BE2C (cell line): ENCODE results near the gene CCDC157.

Source experiments
- DNase-seq: peaks from one replicate; pipeline ENCODE4 v3.0.0-alpha.2; 2020
- H3K27me3 ChIP-seq: fragments of 250-450 bp; sonication (Bioruptor Pico); 2 replicates; pipeline ENCODE4 v1.5.1; 2020; ENCODE audit warnings: mild to moderate bottlenecking
- H3K36me3 ChIP-seq: fragments of 250-450 bp; sonication (Bioruptor Pico); 2 replicates; pipeline ENCODE4 v1.5.1; 2020; ENCODE audit warnings: mild to moderate bottlenecking
- H3K4me1 ChIP-seq: fragments of 250-450 bp; sonication (Bioruptor Pico); 2 replicates; pipeline ENCODE4 v1.5.1; 2020
- H3K4me3 ChIP-seq: 2 replicates; pipeline ENCODE4 v1.5.1; 2011; ENCODE audit warnings: low read depth, low read length
- H3K9me3 ChIP-seq: fragments of 250-450 bp; sonication (Bioruptor Pico); 2 replicates; pipeline ENCODE4 v1.5.1; 2020
- TF ChIP-seq, protein P1 (sequence below): IDR thresholded peaks from 2 replicates; pipeline ENCODE4 v1.5.1; 2012; ENCODE audit warnings: mild to moderate bottlenecking, low read depth, low read length

Gene CCDC157

DNA sequence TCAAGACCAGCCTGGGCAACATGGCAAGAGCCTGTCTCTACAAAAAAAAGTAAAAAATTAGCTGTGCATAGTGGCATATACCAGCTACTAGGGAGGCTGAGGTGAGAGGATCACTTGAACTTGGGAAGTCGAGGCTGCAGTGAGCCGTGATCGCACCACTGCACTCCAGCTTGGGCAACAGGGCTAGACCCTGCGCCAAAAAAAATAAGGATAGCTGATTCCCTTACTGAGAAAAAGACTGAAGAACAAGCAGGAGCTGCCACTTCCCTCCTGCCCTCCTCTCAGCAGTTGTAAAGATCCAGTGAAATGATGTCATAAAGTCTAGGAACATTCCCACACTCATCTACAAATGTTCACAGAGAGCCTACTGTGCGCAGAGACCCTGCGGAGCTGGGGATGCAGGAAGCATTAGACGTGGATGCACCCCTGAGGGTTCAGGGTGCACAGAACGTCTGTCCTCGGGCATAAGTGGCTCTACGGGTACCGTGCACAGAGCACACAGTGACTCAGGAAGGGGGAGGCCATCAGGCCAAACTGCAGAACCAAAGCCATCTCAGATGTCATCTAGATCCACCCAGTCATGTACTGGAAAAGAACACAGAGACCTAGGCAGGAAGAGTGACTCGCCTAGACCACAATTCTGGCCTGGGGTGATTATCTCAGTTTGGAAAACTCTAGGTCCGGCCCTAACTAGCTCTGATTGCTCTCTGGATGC is 51.7 kb downstream of the CCDC157 start:
- no peaks in the 10 kb centered on the region for H3K9me3 ChIP-seq
- TF ChIP-seq, protein P1, sequence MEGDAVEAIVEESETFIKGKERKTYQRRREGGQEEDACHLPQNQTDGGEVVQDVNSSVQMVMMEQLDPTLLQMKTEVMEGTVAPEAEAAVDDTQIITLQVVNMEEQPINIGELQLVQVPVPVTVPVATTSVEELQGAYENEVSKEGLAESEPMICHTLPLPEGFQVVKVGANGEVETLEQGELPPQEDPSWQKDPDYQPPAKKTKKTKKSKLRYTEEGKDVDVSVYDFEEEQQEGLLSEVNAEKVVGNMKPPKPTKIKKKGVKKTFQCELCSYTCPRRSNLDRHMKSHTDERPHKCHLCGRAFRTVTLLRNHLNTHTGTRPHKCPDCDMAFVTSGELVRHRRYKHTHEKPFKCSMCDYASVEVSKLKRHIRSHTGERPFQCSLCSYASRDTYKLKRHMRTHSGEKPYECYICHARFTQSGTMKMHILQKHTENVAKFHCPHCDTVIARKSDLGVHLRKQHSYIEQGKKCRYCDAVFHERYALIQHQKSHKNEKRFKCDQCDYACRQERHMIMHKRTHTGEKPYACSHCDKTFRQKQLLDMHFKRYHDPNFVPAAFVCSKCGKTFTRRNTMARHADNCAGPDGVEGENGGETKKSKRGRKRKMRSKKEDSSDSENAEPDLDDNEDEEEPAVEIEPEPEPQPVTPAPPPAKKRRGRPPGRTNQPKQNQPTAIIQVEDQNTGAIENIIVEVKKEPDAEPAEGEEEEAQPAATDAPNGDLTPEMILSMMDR, result no peak
- H3K27me3 ChIP-seq, result no peaks in the 10 kb centered on the region; the same call in 1 of the 2 replicates
- no peak for DNase-seq
- H3K4me3 ChIP-seq, result no peak overlapping the region
- no peaks in the 10 kb centered on the region for H3K4me1 ChIP-seq
- H3K36me3 ChIP-seq, result no peaks in the 10 kb centered on the region

DNA sequence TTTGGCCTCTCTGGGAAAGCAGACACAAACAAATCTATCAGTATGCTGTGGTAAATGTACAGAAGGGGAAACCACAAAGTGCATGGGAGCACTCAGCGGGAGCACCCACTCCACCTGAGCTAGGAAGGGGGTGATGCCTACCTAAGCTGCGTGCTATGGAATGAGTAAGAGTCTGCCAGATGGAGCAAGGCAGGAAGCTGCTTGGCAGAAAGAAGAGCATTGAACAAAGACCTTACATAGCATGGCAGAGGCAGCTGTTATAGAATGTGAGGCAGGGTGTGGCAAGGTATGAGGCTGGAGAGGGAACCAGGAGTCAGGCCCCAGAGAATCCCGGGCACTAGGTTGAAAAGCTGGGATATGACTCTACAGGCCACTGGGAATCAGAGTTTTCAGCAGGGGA is 55.0 kb downstream of the CCDC157 start:
- Histone ChIP-seq H3K4me1 (no peaks in the 10 kb centered on the region), H3K9me3 (no peaks in the 10 kb centered on the region), H3K36me3 (no peaks in the 10 kb centered on the region), H3K4me3 (no peak overlapping the region), H3K27me3 (no peaks in the 10 kb centered on the region; the same call in 1 of the 2 replicates)
- TF ChIP-seq, protein P1, result no peak
- no peak for DNase-seq

GRCh38 chr22:30413001-30413400 is 56.2 kb downstream of the CCDC157 start:
- Histone ChIP-seq H3K36me3 (no peaks in the 10 kb centered on the region), H3K27me3 (no peaks in the 10 kb centered on the region), H3K4me3 (no peak overlapping the region), H3K9me3 (no peaks in the 10 kb centered on the region), H3K4me1 (no peaks in the 10 kb centered on the region)
- DNase-seq, result no peak
- TF ChIP-seq, protein P1, result no peak

- Histone ChIP-seq H3K4me3 (no peak overlapping the region), H3K27me3 (no peaks in the 10 kb centered on the region), H3K36me3 (no peaks in the 10 kb centered on the region), H3K4me1 (no peaks in the 10 kb centered on the region), H3K9me3 (no peaks in the 10 kb centered on the region)
- TF ChIP-seq, protein P1, result no peak
- DNase-seq, result no peak
These were observed 57.1 kb downstream of the CCDC157 start for GRCh38 chr22:30413745-30414524.

DNA sequence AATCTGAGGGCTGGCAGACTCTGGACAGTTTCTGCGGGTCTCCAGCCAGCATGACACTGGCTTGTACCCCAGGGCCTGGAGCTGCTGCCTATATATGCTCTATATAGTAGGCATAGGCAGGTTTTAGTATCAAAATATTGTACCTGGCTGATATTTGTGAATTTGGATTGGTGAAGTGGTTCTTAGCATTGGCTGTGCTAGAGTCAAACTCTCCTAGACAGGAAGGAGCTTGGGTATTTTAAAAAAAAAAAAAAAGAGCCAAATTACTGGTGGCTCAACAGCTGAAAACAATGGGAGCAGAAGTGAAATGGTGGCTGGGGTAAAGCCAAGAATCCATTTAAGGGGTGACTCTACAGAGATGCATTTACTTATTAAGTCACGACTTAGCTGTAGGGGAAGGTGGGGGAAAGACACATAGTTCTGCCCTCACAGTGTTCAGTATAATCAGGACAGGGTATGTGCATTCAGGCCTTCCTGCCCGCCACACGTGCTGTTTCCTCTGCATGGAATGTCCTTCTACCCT is 57.8 kb downstream of the CCDC157 start:
- Histone ChIP-seq H3K9me3 (no peaks in the 10 kb centered on the region), H3K4me1 (no peaks in the 10 kb centered on the region), H3K36me3 (no peaks in the 10 kb centered on the region), H3K27me3 (no peaks in the 10 kb centered on the region), H3K4me3 (no peak overlapping the region)
- TF ChIP-seq, protein P1, result no peak
- DNase-seq, result no peak

- Histone ChIP-seq H3K4me3 (no peak overlapping the region), H3K4me1 (peaks cover 9% of the 10 kb centered on the region), H3K36me3 (no peaks in the 10 kb centered on the region), H3K27me3 (no peaks in the 10 kb centered on the region), H3K9me3 (no peaks in the 10 kb centered on the region)
- TF ChIP-seq, protein P1, result no peak
- DNase-seq, result no peak
These were observed 59.6 kb downstream of the CCDC157 start for GRCh38 chr22:30416403-30416802.
